OCI-LY3 (cell line): ENCODE data around the gene TENM4.

ENCODE experiments used
- H2AFZ ChIP-seq: fragments of 200-600, 300-600 bp; shearing (Covaris generic); 2 replicates; pipeline ENCODE4 v1.6.0; 2014; ENCODE audit warnings: antibody characterized with exemption, low read depth, low read length
- H3K27ac ChIP-seq: fragments of 200-600, 300-600 bp; sonication (generic); 2 replicates; pipeline ENCODE4 v1.5.1; 2014; ENCODE audit warnings: mild to moderate bottlenecking, low read length, moderate library complexity, mixed read lengths
- H3K27me3 ChIP-seq: fragments of 200-600, 300-600 bp; sonication (generic); 2 replicates; pipeline ENCODE4 v1.6.1; 2014; ENCODE audit warnings: low read depth, low read length, mixed read lengths
- H3K36me3 ChIP-seq: fragments of 200-600, 300-600 bp; sonication (generic); replicated peaks from 2 replicates; pipeline ENCODE3; 2014; ENCODE audit warnings: low read depth, low read length, mixed read lengths
- H3K4me1 ChIP-seq: fragments of 300-600, 200-600 bp; sonication (generic); 2 replicates; pipeline ENCODE4 v1.6.1; 2014; ENCODE audit warnings: low read length, mixed read lengths
- H3K4me2 ChIP-seq: fragments of 200-600, 300-600 bp; sonication (generic); 2 replicates; pipeline ENCODE4 v1.6.1; 2014; ENCODE audit warnings: low read length, mixed read lengths
- H3K4me3 ChIP-seq: fragments of 300-600, 200-600 bp; sonication (generic); 2 replicates; pipeline ENCODE4 v1.5.1; 2014; ENCODE audit warnings: antibody characterized with exemption, mild to moderate bottlenecking, low read length, moderate library complexity
- H3K79me2 ChIP-seq: fragments of 300-600, 200-600 bp; shearing (Covaris generic); 2 replicates; pipeline ENCODE4 v1.6.1; 2014; ENCODE audit warnings: mild to moderate bottlenecking, low read length, mixed read lengths
- H3K9ac ChIP-seq: fragments of 300-600, 200-600 bp; shearing (Covaris generic); 2 replicates; pipeline ENCODE4 v1.6.0; 2014; ENCODE audit warnings: mild to moderate bottlenecking, low read length, moderate library complexity
- H3K9me3 ChIP-seq: fragments of 200-600, 300-600 bp; shearing (Covaris generic); 2 replicates; pipeline ENCODE4 v1.6.1; 2014; ENCODE audit warnings: low read length, mixed read lengths; ENCODE audit not compliant: insufficient read depth
- H4K20me1 ChIP-seq: fragments of 200-600, 300-600 bp; sonication (generic); 2 replicates; pipeline ENCODE4 v1.6.1; 2016; ENCODE audit warnings: low read length, mixed read lengths; ENCODE audit not compliant: insufficient read depth
- CTCF ChIP-seq: fragments of 200-600, 300-600 bp; sonication (generic); IDR thresholded peaks from 2 replicates; pipeline ENCODE4 v1.5.1; 2014; ENCODE audit warnings: antibody characterized with exemption, low read length, low read depth
- EZH2phosphoT487 ChIP-seq: fragments of 200-600 bp; shearing (Covaris generic); IDR thresholded peaks from 2 replicates; pipeline ENCODE4 v1.6.1; 2018; ENCODE audit warnings: antibody characterized with exemption, mixed run types, low read depth

TENM4 gene

GRCh38 chr11:78838417-78838816, 602.4 kb downstream of the TENM4 start:
- Histone ChIP-seq H3K4me3 (no peak overlapping the region), H3K4me1 (no peaks in the 10 kb centered on the region), H3K9me3 (no peaks in the 10 kb centered on the region), H3K36me3 (no peaks in the 10 kb centered on the region), H3K79me2 (no peaks in the 10 kb centered on the region), H2AFZ (no peak overlapping the region), H3K9ac (no peak overlapping the region), H3K27ac (no peak overlapping the region), H4K20me1 (no peaks in the 10 kb centered on the region), H3K4me2 (no peak overlapping the region), H3K27me3 (no peaks in the 10 kb centered on the region)
- no peak for TF ChIP-seq CTCF
- no peak for TF ChIP-seq EZH2phosphoT487

- Histone ChIP-seq H3K36me3 (no peaks in the 10 kb centered on the region), H3K27me3 (no peaks in the 10 kb centered on the region), H3K9ac (no peak overlapping the region), H2AFZ (no peak overlapping the region), H3K4me1 (no peaks in the 10 kb centered on the region), H3K4me2 (no peak overlapping the region), H3K9me3 (no peaks in the 10 kb centered on the region), H3K79me2 (no peaks in the 10 kb centered on the region), H4K20me1 (no peaks in the 10 kb centered on the region), H3K4me3 (no peak overlapping the region), H3K27ac (no peak overlapping the region)
- TF ChIP-seq EZH2phosphoT487, result no peak
- no peak for TF ChIP-seq CTCF
These were observed 605.2 kb downstream of the TENM4 start for GRCh38 chr11:78835646-78836045.

- Histone ChIP-seq H3K4me3 (no peak overlapping the region), H4K20me1 (no peaks in the 10 kb centered on the region), H3K27me3 (no peaks in the 10 kb centered on the region), H3K4me1 (no peaks in the 10 kb centered on the region), H3K36me3 (no peaks in the 10 kb centered on the region), H3K9me3 (no peaks in the 10 kb centered on the region), H3K79me2 (no peaks in the 10 kb centered on the region), H3K27ac (no peak overlapping the region), H2AFZ (no peak overlapping the region), H3K9ac (no peak overlapping the region), H3K4me2 (no peak overlapping the region)
- TF ChIP-seq EZH2phosphoT487 (no peak), CTCF (no peak)
These were observed 605.9 kb downstream of the TENM4 start for GRCh38 chr11:78834886-78835285.

- TF ChIP-seq CTCF (no peak), EZH2phosphoT487 (no peak)
- H3K79me2 ChIP-seq, result no peaks in the 10 kb centered on the region
- no peak overlapping the region for H3K9ac ChIP-seq
- H3K27ac ChIP-seq, result no peak overlapping the region
- H3K9me3 ChIP-seq, result no peaks in the 10 kb centered on the region
- H2AFZ ChIP-seq, result no peak overlapping the region
- H3K36me3 ChIP-seq, result no peaks in the 10 kb centered on the region
- H3K4me3 ChIP-seq, result no peak overlapping the region
- H3K4me1 ChIP-seq, result no peaks in the 10 kb centered on the region
- H3K4me2 ChIP-seq, result no peak overlapping the region
- H3K27me3 ChIP-seq, result no peaks in the 10 kb centered on the region
- no peaks in the 10 kb centered on the region for H4K20me1 ChIP-seq
These were observed 607.6 kb downstream of the TENM4 start for GRCh38 chr11:78833237-78833636.
